Omental fat pad (tissue), 4 donors: ENCODE measurements around the gene ARHGEF6. TPM values are rescaled to one million over a fixed set of nuclear protein-coding genes. Genes with fewer than 3 reads are reported as not detected.

ENCODE experiments used
- ATAC-seq: fragments of 150-250 bp; one replicate; pipeline ENCODE4 v1.9.1; 2016; ENCODE audit warnings: mild to moderate bottlenecking, moderate library complexity; ENCODE audit not compliant: low FRiP score
- DNase-seq: peaks from one replicate; pipeline ENCODE4 v3.0.0-alpha.2; 2019; ENCODE audit warnings: low spot score
- total RNA-seq, 4 donors: library from RNA; depleted of rRNA; stranded (reverse); fragments of >200 nt; gene quantifications; one replicate each; pipeline ENCODE4 v1.1.0, GENCODE V29; 2016
- TF ChIP-seq, protein P1 (sequence below), 3 donors: fragments of 450-650 bp; IDR thresholded peaks; one replicate each; pipeline ENCODE4 v1.5.1; 2016 to 2017; ENCODE audit warnings: antibody characterized with exemption in 3 of 3, mild to moderate bottlenecking in 3 of 3, moderate library complexity in 2 of 3

The ARHGEF6 gene
- total RNA-seq, 4 donors from 2014 or later = 38.8 to 150 (median 57.5) TPM

GRCh38 chrX:136650811-136651210 is 129.9 kb downstream of the ARHGEF6 start:
- no peak for ATAC-seq
- DNase-seq = no peak
- TF ChIP-seq, protein P1, sequence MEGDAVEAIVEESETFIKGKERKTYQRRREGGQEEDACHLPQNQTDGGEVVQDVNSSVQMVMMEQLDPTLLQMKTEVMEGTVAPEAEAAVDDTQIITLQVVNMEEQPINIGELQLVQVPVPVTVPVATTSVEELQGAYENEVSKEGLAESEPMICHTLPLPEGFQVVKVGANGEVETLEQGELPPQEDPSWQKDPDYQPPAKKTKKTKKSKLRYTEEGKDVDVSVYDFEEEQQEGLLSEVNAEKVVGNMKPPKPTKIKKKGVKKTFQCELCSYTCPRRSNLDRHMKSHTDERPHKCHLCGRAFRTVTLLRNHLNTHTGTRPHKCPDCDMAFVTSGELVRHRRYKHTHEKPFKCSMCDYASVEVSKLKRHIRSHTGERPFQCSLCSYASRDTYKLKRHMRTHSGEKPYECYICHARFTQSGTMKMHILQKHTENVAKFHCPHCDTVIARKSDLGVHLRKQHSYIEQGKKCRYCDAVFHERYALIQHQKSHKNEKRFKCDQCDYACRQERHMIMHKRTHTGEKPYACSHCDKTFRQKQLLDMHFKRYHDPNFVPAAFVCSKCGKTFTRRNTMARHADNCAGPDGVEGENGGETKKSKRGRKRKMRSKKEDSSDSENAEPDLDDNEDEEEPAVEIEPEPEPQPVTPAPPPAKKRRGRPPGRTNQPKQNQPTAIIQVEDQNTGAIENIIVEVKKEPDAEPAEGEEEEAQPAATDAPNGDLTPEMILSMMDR (IDR thresholded peaks at IDR 0.05) = no peak

DNA sequence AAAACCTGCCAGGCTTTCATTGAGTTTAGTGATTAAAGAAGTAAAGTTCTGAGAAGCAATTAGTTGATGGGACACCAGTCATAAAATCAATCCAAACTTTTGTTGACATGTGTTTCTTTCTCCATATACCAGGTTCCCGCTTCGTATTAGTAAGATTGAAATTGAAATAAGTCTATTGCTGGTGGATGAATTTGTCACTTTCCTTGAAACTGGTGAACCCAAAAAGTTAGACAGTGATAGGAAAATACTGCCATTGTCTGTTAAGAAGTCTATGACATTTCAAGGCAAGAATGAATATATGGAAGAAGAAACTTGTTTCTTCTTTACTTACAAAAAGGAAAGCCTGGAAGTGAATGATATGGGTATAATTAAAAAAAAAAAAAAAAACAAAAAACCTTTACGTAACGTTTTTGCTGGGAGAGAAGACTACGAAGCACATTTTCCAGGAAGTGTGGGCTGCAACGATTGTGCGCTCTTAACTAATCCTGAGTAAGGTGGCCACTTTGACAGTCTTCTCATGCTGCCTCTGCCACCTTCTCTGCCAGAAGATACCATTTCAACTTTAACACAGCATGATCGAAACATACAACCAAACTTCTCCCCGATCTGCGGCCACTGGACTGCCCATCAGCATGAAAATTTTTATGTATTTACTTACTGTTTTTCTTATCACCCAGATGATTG is 132.9 kb downstream of the ARHGEF6 start, which contains the start of gene CD40LG:
Gene CD40LG, plus strand, starts transcription at position 482 of the 684 bp plus-strand sequence. Its CDS starts 91 bp downstream, at position 573.
- no peak for DNase-seq
- ATAC-seq = no peak
- TF ChIP-seq, protein P1 (IDR thresholded peaks at IDR 0.05) = no peak

GRCh38 chrX:136646602-136647239 is 134.0 kb downstream of the ARHGEF6 start:
- ATAC-seq (no peak), DNase-seq (no peak)
- TF ChIP-seq, protein P1 (IDR thresholded peaks at IDR 0.05) = no peak

GRCh38 chrX:136643243-136643642 is 137.5 kb downstream of the ARHGEF6 start:
- ATAC-seq (no peak), DNase-seq (no peak)
- TF ChIP-seq, protein P1 (IDR thresholded peaks at IDR 0.05) = no peak

DNA sequence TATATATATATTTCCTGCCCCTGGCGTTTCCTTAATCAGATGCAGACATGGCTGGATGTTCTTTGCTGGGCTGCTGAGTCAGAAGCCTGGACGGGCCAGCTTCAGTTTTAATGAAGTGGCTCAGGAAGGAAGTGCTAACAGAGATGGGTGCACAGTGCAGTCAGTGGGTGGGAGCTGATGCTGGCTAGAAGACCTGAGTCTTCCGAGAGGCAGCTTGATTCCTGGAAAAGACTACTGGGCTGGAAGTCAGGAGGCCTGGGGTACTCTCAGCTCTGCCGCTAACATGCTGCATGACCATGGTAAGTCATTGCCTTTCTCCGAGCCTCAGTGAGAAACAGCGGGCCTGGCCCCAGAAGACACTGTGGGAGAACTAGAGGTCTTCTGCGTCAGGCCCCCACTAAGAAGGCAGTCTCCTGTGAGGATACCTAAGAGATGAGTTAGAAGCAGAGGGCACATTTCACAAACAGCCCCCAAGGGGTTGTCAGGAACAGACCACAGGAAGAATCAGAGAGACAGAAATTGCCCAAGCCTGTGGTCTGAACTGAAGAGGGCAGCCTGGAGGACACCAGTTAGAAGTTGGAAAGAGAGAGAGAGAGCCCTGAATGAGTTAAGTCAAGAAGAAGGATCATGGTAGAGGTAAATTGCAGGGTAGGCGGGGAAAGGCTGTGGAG is 141.1 kb downstream of the ARHGEF6 start:
- ATAC-seq = no peak
- TF ChIP-seq, protein P1 (IDR thresholded peaks at IDR 0.05) = no peak
- no peak for DNase-seq

GRCh38 chrX:136636121-136636520 is 144.6 kb downstream of the ARHGEF6 start:
- no peak for DNase-seq
- TF ChIP-seq, protein P1 (IDR thresholded peaks at IDR 0.05) = no peak
- no peak for ATAC-seq
